Large intestine (tissue), 3 donors: ENCODE data around the gene COL26A1. TPM values are rescaled to one million over a fixed set of nuclear protein-coding genes. Genes with fewer than 3 reads are reported as not detected.
"Not testable (repeated sequence)": the region's sequence is repeated elsewhere in the genome, so short reads cannot be mapped to it uniquely, and the experiment has no call there.

Experiments used
- DNase-seq, 2 donors: peaks; one replicate each; pipeline versions ENCODE4 v3.0.0 to v3.0.0-alpha.2; 2013
- H3K27ac ChIP-seq: one replicate; pipeline ENCODE4 v1.5.1; 2013; ENCODE audit warnings: low read length
- H3K27me3 ChIP-seq: 2 replicates; pipeline ENCODE4 v1.6.1; 2013; ENCODE audit warnings: low read length; ENCODE audit not compliant: control insufficient read depth, insufficient read depth
- H3K36me3 ChIP-seq: 2 replicates; pipeline ENCODE4 v1.6.1; 2013; ENCODE audit warnings: low read length; ENCODE audit not compliant: control insufficient read depth, insufficient read depth
- H3K4me1 ChIP-seq: one replicate; pipeline ENCODE4 v1.6.1; 2013; ENCODE audit warnings: low read length; ENCODE audit not compliant: control insufficient read depth, insufficient read depth
- H3K4me3 ChIP-seq: one replicate; pipeline ENCODE4 v1.5.1; 2013; ENCODE audit warnings: low read length
- H3K9me3 ChIP-seq: one replicate; pipeline ENCODE4 v1.6.1; 2013; ENCODE audit warnings: mild to moderate bottlenecking, low read depth, low read length, moderate library complexity; ENCODE audit not compliant: control insufficient read depth
- WGBS: methylation state at CpG from one replicate; pipeline ENCODE4 v1.1.5; 2013; ENCODE audit warnings: low lambda C conversion rate; ENCODE audit not compliant: insufficient coverage; 5-methylcytosine and 5-hydroxymethylcytosine counted together
- polyA plus RNA-seq: library from polyadenylated mRNA; unstranded; fragments of 120-200 nt; gene quantifications from one replicate; pipeline ENCODE4 v1.2.1, GENCODE V29; 2013

The COL26A1 gene
- polyA plus RNA-seq, 1 donor: 1.0 TPM

GRCh38 chr7:101491442-101491841 is 128.8 kb downstream of the COL26A1 start:
- not testable (repeated sequence) for H3K27ac ChIP-seq, H3K27me3 ChIP-seq, H3K9me3 ChIP-seq, H3K4me3 ChIP-seq, DNase-seq, H3K36me3 ChIP-seq, H3K4me1 ChIP-seq
- no CpG with 5 or more reads among the region's 4 CpGs for WGBS

- Histone ChIP-seq H3K27ac (no peak overlapping the region), H3K4me1 (no peaks in the 10 kb centered on the region), H3K36me3 (no peaks in the 10 kb centered on the region), H3K4me3 (no peak overlapping the region), H3K9me3 (no peaks in the 10 kb centered on the region), H3K27me3 (no peaks in the 10 kb centered on the region)
- WGBS: no CpG with 5 or more reads among the region's 15 CpGs
- no peak for DNase-seq
These were observed 132.1 kb downstream of the COL26A1 start for GRCh38 chr7:101494602-101495329.

- H3K36me3 ChIP-seq: no peaks in the 10 kb centered on the region
- DNase-seq: no peak
- no peaks in the 10 kb centered on the region for H3K27me3 ChIP-seq
- no peak overlapping the region for H3K27ac ChIP-seq
- no peak overlapping the region for H3K4me3 ChIP-seq
- H3K9me3 ChIP-seq: no peaks in the 10 kb centered on the region
- no peaks in the 10 kb centered on the region for H3K4me1 ChIP-seq
- no CpG with 5 or more reads among the region's 8 CpGs for WGBS
These were observed 133.3 kb downstream of the COL26A1 start for GRCh38 chr7:101496017-101496416.

- no peak for DNase-seq
- Histone ChIP-seq H3K4me1 (no peaks in the 10 kb centered on the region), H3K9me3 (no peaks in the 10 kb centered on the region), H3K27ac (no peak overlapping the region), H3K27me3 (no peaks in the 10 kb centered on the region), H3K4me3 (no peak overlapping the region), H3K36me3 (no peaks in the 10 kb centered on the region)
- 83% methylated on average over 1 of the region's 2 CpGs for WGBS
These were observed 138.7 kb downstream of the COL26A1 start for GRCh38 chr7:101501351-101501750.

GRCh38 chr7:101502466-101503098 is 139.9 kb downstream of the COL26A1 start:
- Histone ChIP-seq H3K36me3 (no peaks in the 10 kb centered on the region), H3K27ac (no peak overlapping the region), H3K27me3 (no peaks in the 10 kb centered on the region), H3K4me1 (peaks cover under 1% of the 10 kb centered on the region), H3K4me3 (no peak overlapping the region), H3K9me3 (no peaks in the 10 kb centered on the region)
- no peak for DNase-seq
- WGBS: no CpG with 5 or more reads among the region's 9 CpGs

GRCh38 chr7:101505510-101505909 is 142.8 kb downstream of the COL26A1 start:
- DNase-seq, H3K27ac ChIP-seq, H3K4me3 ChIP-seq, H3K36me3 ChIP-seq, H3K9me3 ChIP-seq, H3K4me1 ChIP-seq, H3K27me3 ChIP-seq: not testable (repeated sequence)
- whole genome bisulfite sequencing: 100% methylated on average over 2 of the region's 7 CpGs

GRCh38 chr7:101506531-101506930 is 143.9 kb downstream of the COL26A1 start:
- Histone ChIP-seq H3K36me3 (no peaks in the 10 kb centered on the region), H3K4me3 (no peak overlapping the region), H3K4me1 (peaks cover 4% of the 10 kb centered on the region), H3K27me3 (no peaks in the 10 kb centered on the region), H3K27ac (no peak overlapping the region), H3K9me3 (no peaks in the 10 kb centered on the region)
- no peak for DNase-seq
- WGBS: no CpG with 5 or more reads among the region's 5 CpGs

GRCh38 chr7:101507327-101507726 is 144.7 kb downstream of the COL26A1 start:
- no CpG with 5 or more reads among the region's 6 CpGs for WGBS
- H3K36me3 ChIP-seq: no peaks in the 10 kb centered on the region
- no peak for DNase-seq
- H3K9me3 ChIP-seq: no peaks in the 10 kb centered on the region
- H3K4me3 ChIP-seq: no peak overlapping the region
- H3K27ac ChIP-seq: no peak overlapping the region
- H3K27me3 ChIP-seq: no peaks in the 10 kb centered on the region
- H3K4me1 ChIP-seq: peaks cover 4% of the 10 kb centered on the region

- peak; percentile 47 to 51 for DNase-seq
- WGBS: no CpG with 5 or more reads among the region's 9 CpGs
These were observed 145.1 kb downstream of the COL26A1 start for GRCh38 chr7:101507791-101508252.

GRCh38 chr7:101510297-101510696 is 147.6 kb downstream of the COL26A1 start:
- Histone ChIP-seq H3K4me1 (peaks cover 4% of the 10 kb centered on the region), H3K36me3 (no peaks in the 10 kb centered on the region), H3K27ac (no peak overlapping the region), H3K27me3 (no peaks in the 10 kb centered on the region), H3K4me3 (no peak overlapping the region), H3K9me3 (no peaks in the 10 kb centered on the region)
- no peak for DNase-seq
- no CpG with 5 or more reads among the region's 5 CpGs for WGBS

More at GRCh38 chr7:101507791-101508252, 145.1 kb downstream of the COL26A1 start:
- H3K9me3 ChIP-seq: no peaks in the 10 kb centered on the region
- peaks cover 4% of the 10 kb centered on the region for H3K4me1 ChIP-seq
- no peaks in the 10 kb centered on the region for H3K27me3 ChIP-seq
- H3K36me3 ChIP-seq: no peaks in the 10 kb centered on the region
- H3K4me3 ChIP-seq: no peak overlapping the region
- H3K27ac ChIP-seq: no peak overlapping the region
